HL-60/S4 (cell line): ENCODE data around the gene MESD.

Source experiments
- in situ Hi-C: fragments of 300-500 bp; cut with MboI; formaldehyde crosslinking; loops from 2 replicates; pipeline ENCODE4 v1.14.3; 2022; ENCODE audit warnings: low sequenced_read_pairs

MESD gene

GRCh38 chr15:80942746-80943565 is 46.7 kb downstream of the MESD start:
- in situ Hi-C loops = no loop called here

- in situ Hi-C loops = no loop called here
These were observed 47.4 kb downstream of the MESD start for GRCh38 chr15:80942266-80942665.

GRCh38 chr15:80940851-80941250 is 48.8 kb downstream of the MESD start:
- in situ Hi-C loops = no loop called here

- in situ Hi-C loops = no loop called here
These were observed 49.3 kb downstream of the MESD start for GRCh38 chr15:80940331-80940730.

GRCh38 chr15:80939216-80939615 is 50.4 kb downstream of the MESD start:
- in situ Hi-C loops = no loop called here

GRCh38 chr15:80937718-80938117 is 51.9 kb downstream of the MESD start:
- in situ Hi-C loops = no loop called here

- in situ Hi-C loops = no loop called here
These were observed 53.1 kb downstream of the MESD start for GRCh38 chr15:80936288-80937078.

GRCh38 chr15:80934761-80935221 is 54.8 kb downstream of the MESD start:
- in situ Hi-C loops = no loop called here

GRCh38 chr15:80932989-80933388 is 56.6 kb downstream of the MESD start:
- in situ Hi-C loops = no loop called here

- in situ Hi-C loops = no loop called here
These were observed 57.2 kb downstream of the MESD start for GRCh38 chr15:80932513-80932815.

GRCh38 chr15:80931721-80932512 is 57.7 kb downstream of the MESD start:
- in situ Hi-C loops = no loop called here

- in situ Hi-C loops = no loop called here
These were observed 58.4 kb downstream of the MESD start for GRCh38 chr15:80931191-80931590.

GRCh38 chr15:80929689-80930088 is 59.9 kb downstream of the MESD start:
- in situ Hi-C loops = no loop called here

- in situ Hi-C loops = no loop called here
These were observed 60.4 kb downstream of the MESD start for GRCh38 chr15:80929225-80929624.

- in situ Hi-C loops = no loop called here
These were observed 63.5 kb downstream of the MESD start for GRCh38 chr15:80926126-80926525.

- in situ Hi-C loops = no loop called here
These were observed 64.0 kb downstream of the MESD start for GRCh38 chr15:80925597-80926059.

- in situ Hi-C loops = no loop called here
These were observed 65.3 kb downstream of the MESD start for GRCh38 chr15:80924278-80924677.

GRCh38 chr15:80923668-80924067 is 66.0 kb downstream of the MESD start:
- in situ Hi-C loops = no loop called here

GRCh38 chr15:80921736-80922410 is 67.7 kb downstream of the MESD start:
- in situ Hi-C loops = no loop called here

GRCh38 chr15:80920271-80920699 is 69.3 kb downstream of the MESD start:
- in situ Hi-C loops = no loop called here
